AG04450 (cell line): Measurements from ENCODE around the gene SGTB. TPM values are rescaled to one million over a fixed set of nuclear protein-coding genes. Genes with fewer than 3 reads are reported as not detected.

Experiments used
- CTCF ChIA-PET: fragments of 300-600, 350-600 bp; formaldehyde crosslinking; extraction: SDS; loops from one replicate; lab custom pipeline; 2022; ENCODE audit warnings: antibody characterized with exemption, inconsistent platforms; lab: Charles Lee
- POLR2A ChIA-PET: fragments of 350-600 bp; formaldehyde crosslinking; extraction: SDS; loops from one replicate; lab custom pipeline; 2021; ENCODE audit warnings: antibody characterized with exemption, inconsistent platforms; lab: Yijun Ruan, JAX
- DNase-seq: peaks from one replicate; pipeline ENCODE4 v3.0.0-alpha.2; 2011; ENCODE audit warnings: low read depth, low spot score
- H3K27ac ChIP-seq: one replicate; pipeline ENCODE4 v1.5.1; 2012; ENCODE audit warnings: low read depth, low read length, control low read depth
- H3K27me3 ChIP-seq: one replicate; pipeline ENCODE4 v1.6.0; 2012; ENCODE audit warnings: low read length; ENCODE audit not compliant: control insufficient read depth, insufficient read depth
- H3K4me3 ChIP-seq: 2 replicates; pipeline ENCODE4 v1.5.1; 2011; ENCODE audit warnings: mild to moderate bottlenecking, low read depth, low read length, control low read depth
- H3K9me3 ChIP-seq: 2 replicates; pipeline ENCODE4 v1.5.1; 2012; ENCODE audit warnings: low read length; ENCODE audit not compliant: control insufficient read depth, insufficient read depth
- polyA plus RNA-seq: library from polyadenylated mRNA; depleted of rRNA; stranded (reverse); fragments of >200 nt; gene quantifications from 2 replicates; pipeline ENCODE4 v1.2.3, GENCODE V29; 2011
- TF ChIP-seq, protein P1 (sequence below): IDR thresholded peaks from 2 replicates; pipeline ENCODE4 v1.5.1; 2011; ENCODE audit warnings: low read depth, low read length, control low read depth, inconsistent platforms

The SGTB gene
- polyA plus RNA-seq, 1 experiment: 15.2 TPM

DNA sequence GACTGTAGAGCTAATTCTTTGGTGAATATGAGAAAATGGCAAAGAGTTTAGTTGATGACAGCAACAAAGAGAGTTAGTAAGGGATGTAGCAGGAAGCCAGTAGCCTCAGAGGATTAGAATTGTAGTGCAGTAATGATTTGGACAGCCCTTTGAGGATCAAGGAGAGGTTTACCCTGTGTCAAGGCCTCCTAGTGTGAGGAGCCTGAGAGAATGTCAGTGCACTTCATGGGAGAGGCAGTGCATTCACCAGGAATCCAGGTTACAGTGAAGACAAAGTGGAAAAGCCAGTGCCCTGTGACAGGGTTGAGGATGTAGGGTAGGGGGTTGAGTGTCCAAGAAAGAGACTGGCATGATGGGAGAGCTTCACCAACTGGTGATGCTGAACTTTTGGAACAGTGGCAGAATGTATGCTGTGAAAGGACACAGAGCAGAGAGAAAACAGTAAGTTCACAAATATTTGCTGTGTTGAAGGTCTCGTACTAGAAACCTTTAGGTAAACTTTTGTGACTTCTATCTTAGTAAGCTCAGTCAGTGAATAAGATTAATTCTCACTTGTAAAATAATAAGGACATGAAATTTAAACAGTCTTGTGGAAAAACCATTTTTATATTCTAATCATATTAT is 27.4 kb upstream of the SGTB start:
- ChIA-PET POLR2A (interaction anchor here (0.9 kb wide), 1 partner anchor 25 kb away, joined by 3 read pairs; no protein-coding TSS in a partner anchor), CTCF (no interaction called here)
- no peaks in the 10 kb centered on the region for H3K9me3 ChIP-seq
- H3K27me3 ChIP-seq: no peaks in the 10 kb centered on the region
- TF ChIP-seq, protein P1, sequence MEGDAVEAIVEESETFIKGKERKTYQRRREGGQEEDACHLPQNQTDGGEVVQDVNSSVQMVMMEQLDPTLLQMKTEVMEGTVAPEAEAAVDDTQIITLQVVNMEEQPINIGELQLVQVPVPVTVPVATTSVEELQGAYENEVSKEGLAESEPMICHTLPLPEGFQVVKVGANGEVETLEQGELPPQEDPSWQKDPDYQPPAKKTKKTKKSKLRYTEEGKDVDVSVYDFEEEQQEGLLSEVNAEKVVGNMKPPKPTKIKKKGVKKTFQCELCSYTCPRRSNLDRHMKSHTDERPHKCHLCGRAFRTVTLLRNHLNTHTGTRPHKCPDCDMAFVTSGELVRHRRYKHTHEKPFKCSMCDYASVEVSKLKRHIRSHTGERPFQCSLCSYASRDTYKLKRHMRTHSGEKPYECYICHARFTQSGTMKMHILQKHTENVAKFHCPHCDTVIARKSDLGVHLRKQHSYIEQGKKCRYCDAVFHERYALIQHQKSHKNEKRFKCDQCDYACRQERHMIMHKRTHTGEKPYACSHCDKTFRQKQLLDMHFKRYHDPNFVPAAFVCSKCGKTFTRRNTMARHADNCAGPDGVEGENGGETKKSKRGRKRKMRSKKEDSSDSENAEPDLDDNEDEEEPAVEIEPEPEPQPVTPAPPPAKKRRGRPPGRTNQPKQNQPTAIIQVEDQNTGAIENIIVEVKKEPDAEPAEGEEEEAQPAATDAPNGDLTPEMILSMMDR: no peak
- H3K27ac ChIP-seq: no peak overlapping the region
- no peak overlapping the region for H3K4me3 ChIP-seq
- no peak for DNase-seq

DNA sequence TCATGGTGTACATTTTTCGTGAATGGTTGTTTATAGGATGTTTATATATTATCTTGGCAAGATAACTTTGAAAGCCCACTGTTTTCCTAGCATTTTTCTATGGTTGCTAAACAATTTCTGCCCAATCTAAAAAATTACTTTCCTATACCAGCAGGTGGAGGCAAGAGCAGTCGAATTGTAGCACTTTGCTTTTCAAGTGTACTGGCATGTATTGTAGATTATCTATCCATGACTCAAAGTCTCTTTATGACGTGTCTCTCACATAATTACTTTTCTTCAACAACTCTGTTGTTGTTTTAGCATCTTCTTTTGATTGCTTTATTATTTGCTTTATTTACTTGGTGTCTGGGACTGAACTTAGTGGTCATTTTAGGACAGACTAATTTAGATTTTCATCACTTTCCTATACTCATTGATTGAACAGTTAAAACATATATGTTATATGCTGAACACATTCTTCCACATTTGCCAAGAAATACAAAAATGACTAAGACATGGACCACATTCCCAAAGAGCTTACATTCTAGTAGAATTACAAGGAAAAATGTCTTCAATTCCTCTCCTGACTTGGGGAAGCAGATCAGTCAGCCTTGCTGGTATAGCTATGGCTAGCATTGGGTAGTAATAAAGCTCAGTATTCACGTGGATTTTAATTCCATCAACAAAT is 20.8 kb upstream of the SGTB start:
- TF ChIP-seq, protein P1: peak; percentile 81

DNA sequence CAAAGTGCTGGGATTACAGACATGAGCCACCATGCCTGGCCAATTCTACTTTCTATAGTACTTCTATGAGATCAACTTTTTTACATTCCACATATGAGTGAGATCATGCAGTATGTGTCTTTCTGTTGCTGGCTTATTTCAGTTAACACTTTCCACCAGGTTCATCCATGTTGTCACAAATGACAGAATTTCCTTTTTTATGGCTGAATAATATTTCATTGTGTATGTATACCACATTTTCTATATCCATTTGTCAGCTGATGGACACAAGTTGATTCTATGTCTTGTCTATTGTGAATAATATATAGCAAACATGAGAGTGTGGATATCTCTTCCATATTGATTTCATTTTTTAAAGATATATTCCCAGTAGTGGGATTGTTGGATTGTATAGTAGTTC is 17.3 kb upstream of the SGTB start:
- Histone ChIP-seq H3K27ac (no peak overlapping the region), H3K27me3 (no peaks in the 10 kb centered on the region), H3K4me3 (no peak overlapping the region), H3K9me3 (no peaks in the 10 kb centered on the region)
- DNase-seq: no peak
- ChIA-PET CTCF (no interaction called here), POLR2A (no interaction called here)
- TF ChIP-seq, protein P1: no peak

More for the DNA sequence above, 20.8 kb upstream of the SGTB start:
- Histone ChIP-seq H3K27ac (no peak overlapping the region), H3K4me3 (no peak overlapping the region), H3K27me3 (no peaks in the 10 kb centered on the region), H3K9me3 (no peaks in the 10 kb centered on the region)
- POLR2A ChIA-PET: interaction anchor here (0.6 to 0.9 kb wide), 2 partner anchors 21 to 183 kb away, joined by 3 to 4 read pairs; partner anchors contain the start of gene ERBIN
- peak; percentile 60 for DNase-seq
- CTCF ChIA-PET: interaction anchor here (0.6 to 1.7 kb wide), 20 partner anchors 9 to 414 kb away, joined by 3 to 9 read pairs (median 4); no protein-coding TSS in a partner anchor

DNA sequence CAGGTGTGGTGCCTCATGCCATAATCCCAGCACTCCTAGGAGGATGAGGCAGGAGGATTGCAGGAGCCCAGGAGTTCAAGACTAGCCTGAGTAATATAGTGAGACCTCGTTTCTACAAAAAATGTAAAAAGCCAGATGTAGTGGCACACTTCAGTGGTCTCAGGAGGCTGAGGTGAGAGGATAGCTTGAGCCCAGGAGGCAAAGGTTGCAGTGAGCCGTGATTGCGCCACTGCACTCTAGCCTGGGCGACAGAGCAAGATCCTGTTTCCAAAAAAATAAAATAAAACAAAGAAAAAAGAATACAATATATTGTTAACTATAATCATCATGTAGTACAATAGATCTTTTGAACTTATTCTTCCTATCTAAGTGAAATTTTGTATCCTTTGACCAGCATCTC is 16.4 kb upstream of the SGTB start:
- ChIA-PET CTCF (no interaction called here), POLR2A (no interaction called here)
- Histone ChIP-seq H3K4me3 (no peak overlapping the region), H3K27ac (no peak overlapping the region), H3K9me3 (no peaks in the 10 kb centered on the region), H3K27me3 (no peaks in the 10 kb centered on the region)
- TF ChIP-seq, protein P1: no peak
- DNase-seq: no peak

DNA sequence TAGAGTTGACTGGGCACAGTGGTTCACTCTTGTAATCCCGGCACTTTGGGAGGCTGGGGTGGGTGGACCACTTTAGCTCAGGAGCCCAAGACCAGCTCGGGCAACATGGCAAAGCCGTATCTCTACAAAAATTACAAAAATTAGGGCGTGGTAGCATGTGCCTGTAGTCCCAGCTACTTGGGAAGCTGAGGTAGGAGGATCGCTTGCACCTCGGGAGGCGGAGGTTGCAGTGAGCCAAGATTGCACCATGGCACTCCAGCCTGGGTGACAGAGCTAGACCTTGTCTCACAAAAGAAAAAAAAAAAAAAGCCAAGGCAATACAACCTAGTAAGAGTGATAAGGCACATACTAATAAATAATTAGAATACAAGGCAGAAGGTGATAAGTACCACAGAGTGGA is 15.9 kb upstream of the SGTB start:
- H3K27ac ChIP-seq: no peak overlapping the region
- CTCF ChIA-PET: no interaction called here
- H3K4me3 ChIP-seq: no peak overlapping the region
- DNase-seq: no peak
- TF ChIP-seq, protein P1: no peak
- no peaks in the 10 kb centered on the region for H3K9me3 ChIP-seq
- POLR2A ChIA-PET: no interaction called here
- no peaks in the 10 kb centered on the region for H3K27me3 ChIP-seq
